HG02970 (cell line): ENCODE results near the gene VTI1A.

Experiments used
- ATAC-seq: cut with Tn5 transposase; IDR thresholded peaks from one replicate; pipeline ENCODE4 v1.9.1; 2021; ENCODE audit warnings: mild to moderate bottlenecking, moderate library complexity, moderate number of reproducible peaks; ENCODE audit not compliant: unreplicated experiment, low FRiP score

The VTI1A gene

DNA sequence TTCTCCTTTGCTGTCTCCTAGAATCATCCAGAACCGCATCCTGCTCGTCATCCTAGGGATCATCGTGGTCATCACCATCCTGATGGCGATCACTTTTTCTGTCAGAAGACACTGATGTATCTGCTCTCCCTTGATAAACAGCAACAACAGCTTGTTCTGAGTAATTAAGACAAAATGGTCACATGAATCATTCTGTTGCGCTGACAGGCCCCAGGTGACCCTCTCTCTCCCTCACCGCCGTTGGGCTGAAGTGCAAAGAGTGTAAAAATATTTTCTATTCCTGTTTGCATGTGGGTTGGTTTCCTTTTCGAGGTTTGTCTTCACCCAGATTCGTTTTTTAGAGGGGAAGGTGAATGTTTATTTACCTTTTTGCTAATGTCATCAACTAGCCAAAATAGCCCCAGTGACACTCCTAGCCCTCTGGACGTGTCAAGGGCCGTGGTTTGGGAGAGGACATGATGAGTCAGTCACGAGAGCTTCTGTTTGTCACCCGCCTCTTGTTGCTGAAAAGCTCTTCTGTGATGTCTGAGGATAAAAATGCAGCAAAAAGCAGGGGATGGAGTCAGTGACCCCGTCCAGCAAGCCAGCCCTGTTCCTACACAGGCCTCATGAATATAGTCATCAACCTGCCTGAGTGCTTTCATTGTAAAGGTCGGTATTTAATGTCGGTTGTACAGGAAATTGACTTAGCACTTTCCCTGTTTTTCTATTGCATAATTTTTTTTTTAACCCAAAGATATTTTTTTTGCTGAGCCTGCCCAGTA lies 368.4 kb downstream of the VTI1A start:
- ATAC-seq: no peak

DNA sequence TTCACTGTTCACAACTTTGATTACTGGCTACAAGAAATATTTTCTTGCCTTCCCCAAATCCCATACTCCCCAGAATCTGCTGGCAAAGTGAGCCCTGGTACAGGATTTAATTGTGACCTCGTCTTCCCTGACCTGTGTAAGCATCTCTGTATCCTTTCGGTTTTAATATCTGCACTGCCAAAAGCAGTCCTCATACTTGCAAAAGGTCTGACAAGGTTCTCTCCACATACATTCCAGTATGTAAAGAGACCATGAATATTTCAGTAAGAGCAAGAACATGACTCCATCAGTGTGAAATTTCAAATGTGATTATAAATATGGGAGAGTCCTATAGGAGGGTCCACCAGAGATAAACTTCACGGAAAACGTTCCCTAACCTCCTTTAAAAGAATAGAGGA lies 369.0 kb downstream of the VTI1A start:
- no peak for ATAC-seq

DNA sequence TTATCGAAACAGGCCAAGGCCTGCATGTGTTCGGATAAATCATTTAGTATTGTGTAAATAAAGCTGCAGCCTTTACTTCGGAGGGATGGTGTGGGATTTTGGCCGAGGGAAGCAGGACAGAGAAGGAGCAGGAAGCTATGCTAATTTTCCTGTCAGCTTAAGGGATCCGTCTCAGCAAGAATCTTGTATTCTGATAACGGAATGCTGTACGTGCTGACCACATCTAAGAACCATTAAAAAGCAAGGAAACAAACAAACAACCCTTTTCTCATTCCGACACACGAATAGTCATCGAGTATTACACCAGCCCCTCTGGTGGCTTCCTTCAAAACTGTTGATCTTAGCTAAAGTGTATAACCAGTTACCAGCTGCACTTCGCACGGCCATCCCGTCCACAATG lies 369.9 kb downstream of the VTI1A start:
- ATAC-seq: no peak

DNA sequence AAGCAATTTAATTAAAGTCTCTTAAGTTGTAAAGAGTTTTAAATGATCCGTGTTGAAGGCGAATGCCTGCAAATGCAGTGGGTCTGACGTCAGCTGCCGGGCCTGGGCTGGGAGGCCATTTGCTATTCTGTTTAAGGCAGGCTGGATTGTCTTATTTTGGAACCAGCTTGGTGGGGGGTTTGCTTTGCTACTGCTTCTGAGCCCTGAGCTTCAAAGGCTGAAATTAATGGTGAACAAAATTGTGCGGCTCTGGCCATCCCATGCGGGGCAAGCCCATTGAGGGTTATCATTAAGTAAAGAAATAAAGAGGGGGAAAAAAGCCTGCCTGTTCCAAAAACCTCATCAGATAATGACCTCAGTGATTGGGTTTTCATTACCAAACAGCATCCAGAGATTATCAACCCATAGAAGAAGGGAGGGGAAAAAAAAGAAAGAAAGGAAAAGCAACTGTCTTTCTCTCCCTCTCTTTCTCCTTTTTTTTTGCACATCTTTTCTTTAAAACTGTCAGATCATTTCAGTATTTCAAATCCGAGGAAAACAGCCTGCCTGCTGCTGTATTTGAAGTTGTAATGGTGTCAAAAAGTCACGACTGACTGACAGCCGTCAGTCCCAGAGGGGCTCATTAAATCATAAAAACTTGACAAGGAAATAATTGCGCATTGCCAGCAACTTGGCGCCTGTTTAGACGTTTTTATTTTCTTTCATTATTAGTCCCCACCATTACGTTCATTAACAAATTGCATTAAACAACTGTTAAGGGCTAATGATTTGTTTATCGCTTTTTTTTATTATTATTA lies 371.2 kb downstream of the VTI1A start:
- no peak for ATAC-seq

- no peak for ATAC-seq
Measured at GRCh38 chr10:112819231-112819630, 372.2 kb downstream of the VTI1A start.

DNA sequence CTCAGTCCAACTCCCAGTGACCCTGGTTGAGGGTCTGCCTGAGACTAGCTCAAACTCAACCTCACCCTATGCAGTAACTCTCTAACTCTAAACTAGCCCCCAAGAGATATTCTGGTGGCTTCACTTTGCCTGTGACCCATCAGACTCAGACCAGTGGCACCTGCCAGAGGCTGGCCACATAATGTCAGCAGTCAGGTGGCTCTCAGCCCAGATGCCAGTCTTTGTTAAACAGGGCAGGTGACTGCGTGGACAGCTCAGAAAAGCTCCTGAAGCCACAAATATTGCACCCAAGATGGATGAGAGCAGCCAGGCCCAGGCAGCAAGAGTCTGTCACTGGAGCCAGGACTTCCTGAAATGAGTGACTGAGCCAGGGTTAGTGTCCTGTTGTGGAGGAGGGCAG lies 373.3 kb downstream of the VTI1A start:
- ATAC-seq: no peak

DNA sequence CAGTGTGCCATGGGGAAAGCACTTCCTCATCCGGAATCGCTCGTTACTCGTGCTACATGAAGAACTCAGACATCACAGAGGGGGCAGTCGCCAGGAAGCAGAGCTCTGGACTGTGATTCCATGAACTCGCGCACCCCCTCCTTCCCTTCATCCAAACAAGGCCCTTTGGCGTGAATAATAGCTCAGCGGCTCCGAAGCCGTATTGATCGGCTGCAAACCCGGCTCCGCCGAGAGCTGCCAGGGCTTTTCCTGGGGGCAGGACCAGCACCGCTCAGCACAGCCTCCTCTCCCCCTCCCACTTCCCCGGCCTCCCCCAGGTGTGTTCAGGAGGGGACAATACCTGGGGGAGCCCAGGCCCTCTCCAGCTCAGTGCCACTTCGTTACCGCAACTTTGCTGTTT lies 374.0 kb downstream of the VTI1A start:
- no peak for ATAC-seq

DNA sequence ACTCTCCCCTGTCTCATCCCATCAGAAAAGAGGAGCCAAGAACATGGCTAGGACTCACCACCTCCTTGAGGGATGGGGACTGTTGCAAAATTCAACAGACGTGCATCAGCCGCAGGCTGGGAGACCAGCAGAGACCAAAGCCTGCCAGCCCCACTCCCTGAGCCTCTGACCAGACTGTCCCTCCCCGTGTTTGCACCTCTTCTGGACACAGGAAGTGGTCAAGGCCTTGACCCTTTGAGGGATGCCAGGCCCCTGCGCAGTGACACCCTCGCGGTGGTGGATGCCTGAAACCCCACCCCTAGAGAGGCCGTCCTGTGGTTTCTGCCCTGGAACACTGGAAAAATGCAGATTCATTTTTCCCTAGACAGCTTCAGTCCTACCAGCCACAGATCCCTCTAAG lies 374.6 kb downstream of the VTI1A start:
- ATAC-seq: no peak

- ATAC-seq: no peak
Measured at GRCh38 chr10:112823007-112823406, 376.0 kb downstream of the VTI1A start.

- no peak for ATAC-seq
Measured at GRCh38 chr10:112823604-112824003, 376.6 kb downstream of the VTI1A start.

DNA sequence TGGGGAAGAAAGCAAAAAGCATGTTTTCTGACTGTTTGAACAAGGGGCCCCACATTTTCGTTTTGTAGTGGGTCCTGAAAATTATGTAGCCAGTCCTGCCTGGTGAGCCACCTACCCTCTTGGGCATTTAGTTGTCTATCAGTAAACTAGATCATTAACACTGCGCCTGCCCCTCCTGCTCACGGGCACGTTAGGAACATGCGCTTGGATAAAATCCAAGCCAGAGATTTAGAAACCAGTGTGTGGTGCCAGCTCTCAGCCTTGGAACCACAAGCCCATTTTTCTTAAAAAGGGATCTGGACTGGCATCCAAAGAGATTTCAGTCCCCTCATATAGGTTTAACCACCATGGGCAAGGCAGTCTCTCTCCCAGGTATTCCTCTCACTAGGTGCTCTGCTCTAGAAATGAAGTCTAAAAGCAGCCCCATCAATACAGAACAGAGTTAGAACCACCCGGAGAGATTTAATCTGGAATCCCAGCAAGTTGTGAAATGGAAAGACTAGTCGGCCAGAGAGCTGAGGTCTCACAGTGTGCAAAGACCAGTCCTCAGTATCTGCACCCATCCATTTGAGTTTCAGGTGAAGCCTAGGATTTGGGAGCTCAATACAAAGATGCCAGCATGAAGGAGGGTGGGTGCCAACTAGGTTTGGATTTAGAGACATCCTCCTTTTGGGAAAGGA lies 379.1 kb downstream of the VTI1A start:
- ATAC-seq: no peak

DNA sequence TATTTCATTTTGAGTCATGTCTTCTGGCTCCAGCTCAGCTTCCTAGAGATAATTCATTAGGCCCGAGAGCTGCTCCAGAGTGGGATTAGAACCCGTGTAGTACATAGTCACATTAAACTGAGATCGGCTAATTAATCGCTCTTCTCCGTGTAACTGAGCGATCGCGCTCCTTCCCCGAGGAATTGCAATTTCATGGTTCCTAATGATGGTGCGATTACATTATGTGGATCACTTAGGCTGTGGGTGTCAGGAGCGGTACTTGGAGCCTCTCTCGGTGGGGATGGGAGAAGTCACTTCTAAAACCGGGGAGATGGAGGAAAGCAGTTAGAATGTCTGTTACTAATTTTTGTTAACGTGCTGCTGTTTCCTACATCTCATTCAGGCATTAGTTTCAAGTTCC lies 380.1 kb downstream of the VTI1A start:
- no peak for ATAC-seq

GRCh38 chr10:112827951-112828350 lies 380.9 kb downstream of the VTI1A start:
- ATAC-seq: no peak

DNA sequence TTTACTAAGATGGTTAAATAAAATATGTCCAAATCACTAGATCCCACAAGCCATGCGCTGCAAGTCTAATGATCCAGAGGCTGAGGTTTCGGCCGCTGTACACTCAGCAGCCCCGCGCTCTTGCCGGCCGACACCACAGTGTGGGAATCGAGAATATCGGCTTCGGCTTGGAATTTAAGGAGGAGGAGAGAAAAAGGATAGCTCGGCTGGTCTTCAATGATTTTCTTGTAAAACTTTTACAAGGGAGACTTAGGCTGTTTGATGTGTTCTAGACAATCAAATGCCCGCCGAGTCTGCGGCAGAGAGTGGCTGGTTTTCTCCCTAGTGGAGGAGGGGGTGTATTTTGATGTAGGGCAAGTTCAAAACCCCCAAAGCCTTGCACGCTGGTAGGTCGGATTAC lies 384.8 kb downstream of the VTI1A start:
- ATAC-seq: no peak

GRCh38 chr10:112832361-112832878 lies 385.4 kb downstream of the VTI1A start:
- ATAC-seq: no peak

DNA sequence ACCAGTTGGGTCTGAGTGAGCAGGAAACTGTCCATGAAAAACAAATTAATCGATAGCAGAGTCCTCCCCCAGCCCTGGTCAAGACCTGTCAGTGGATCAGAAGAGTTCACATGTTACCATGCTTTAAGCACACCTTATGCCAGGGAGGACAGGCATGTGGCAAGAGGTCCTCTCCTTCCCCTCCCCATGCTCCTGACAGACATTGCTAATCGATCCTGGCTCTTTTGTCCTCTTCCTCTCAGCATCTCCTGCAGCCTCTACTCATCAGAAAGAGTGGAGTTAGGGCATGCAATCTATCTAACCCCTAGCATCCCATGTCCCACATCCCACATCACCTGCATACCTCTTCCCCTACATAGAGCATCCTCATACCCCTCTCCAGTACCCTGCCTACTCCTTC lies 385.9 kb downstream of the VTI1A start:
- ATAC-seq: no peak

GRCh38 chr10:112834751-112835181 lies 387.8 kb downstream of the VTI1A start:
- no peak for ATAC-seq

- no peak for ATAC-seq
Measured at GRCh38 chr10:112835217-112835715, 388.3 kb downstream of the VTI1A start.

DNA sequence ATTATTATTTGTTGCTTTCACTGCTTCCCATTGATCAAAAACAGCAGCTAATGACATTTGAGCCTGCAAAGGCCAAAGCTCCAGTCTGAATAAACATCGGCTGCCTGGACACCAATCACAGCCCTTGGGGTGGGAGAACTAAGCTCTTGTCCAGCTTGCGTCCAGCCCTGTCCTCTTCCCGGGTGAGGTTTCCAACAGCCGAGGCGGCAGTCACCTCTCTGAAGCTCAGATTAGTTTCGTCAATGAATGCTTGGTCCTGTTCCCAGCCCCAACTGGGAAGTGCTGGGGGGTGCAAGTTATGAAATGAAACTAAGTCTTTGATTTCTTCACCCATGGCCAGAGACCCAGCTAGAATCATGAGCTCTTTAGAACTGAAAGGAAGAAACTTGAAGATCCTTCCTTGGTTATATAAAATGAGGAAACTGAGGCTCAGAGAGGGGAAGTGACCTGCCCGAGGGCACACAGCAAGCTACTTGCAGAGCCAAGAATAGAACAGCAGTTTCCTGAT lies 389.0 kb downstream of the VTI1A start:
- no peak for ATAC-seq

- no peak for ATAC-seq
Measured at GRCh38 chr10:112838784-112839481, 391.9 kb downstream of the VTI1A start.
